Left cardiac atrium (tissue), 4 donors: ENCODE measurements around the gene KIF6. TPM values are rescaled to one million over a fixed set of nuclear protein-coding genes. Genes with fewer than 3 reads are reported as not detected.

ENCODE experiments used
- ATAC-seq, 2 donors: fragments of 200-7000 bp; cut with Tn5 transposase; one replicate each; pipeline ENCODE4 v1.9.1; 2020; ENCODE audit warnings: mild to moderate bottlenecking in 2 of 2, moderate library complexity in 2 of 2
- DNase-seq: peaks from one replicate; pipeline ENCODE4 v3.0.0-alpha.2; 2020
- intact Hi-C, 2 donors: fragments of 100-400 bp; cut with DNase I; formaldehyde crosslinking; loops; one replicate each; pipeline versions ENCODE4 v1.14.1 to v1.15.1; 2022 to 2023
- total RNA-seq, 2 donors: library from RNA; stranded (reverse); fragmentation: NEBNext Ultra II Directional; extraction: Animal tissue kit (Norgen Biotek cat#: 25700); gene quantifications; one replicate each; pipeline ENCODE4 v1.2.1, GENCODE V29; 2021
- donor health status: DM: no; HTN: yes; CAD: no.
- donor health status: DM: no; HTN: yes; CAD: no; lungs with severe emphysema.
- donor health status: DM: yes; HTN: yes; CAD: no.
- donor health status: Dilated cardiomyopathy.

The KIF6 gene
- total RNA-seq, 2 donors from 2014 or later: 0.15 to 0.31 TPM

- intact Hi-C loops: no loop called here
- no peak for ATAC-seq
- DNase-seq: no peak
Observed at GRCh38 chr6:39566456-39566855, 158.8 kb downstream of the KIF6 start.

GRCh38 chr6:39565956-39566355 lies 159.3 kb downstream of the KIF6 start:
- ATAC-seq: no peak
- no peak for DNase-seq
- intact Hi-C loops: no loop called here

GRCh38 chr6:39563566-39564311 lies 161.5 kb downstream of the KIF6 start:
- ATAC-seq: no peak
- intact Hi-C loops: no loop called here

GRCh38 chr6:39561536-39562266 lies 163.5 kb downstream of the KIF6 start:
- no peak for DNase-seq
- peak; percentile 50 to 72 for ATAC-seq
- intact Hi-C loops: no loop called here

More at GRCh38 chr6:39563566-39564311, 161.5 kb downstream of the KIF6 start:
- no peak for DNase-seq

GRCh38 chr6:39560915-39561314 lies 164.3 kb downstream of the KIF6 start:
- ATAC-seq: no peak
- no peak for DNase-seq
- intact Hi-C loops: no loop called here

- ATAC-seq (no peak), DNase-seq (no peak)
- intact Hi-C loops: no loop called here
Observed at GRCh38 chr6:39558591-39559190, 166.5 kb downstream of the KIF6 start.

- intact Hi-C loops: no loop called here
- ATAC-seq (no peak), DNase-seq (no peak)
Observed at GRCh38 chr6:39558079-39558478, 167.1 kb downstream of the KIF6 start.

GRCh38 chr6:39555136-39555535 lies 170.1 kb downstream of the KIF6 start:
- ATAC-seq (no peak), DNase-seq (no peak)
- intact Hi-C loops: no loop called here

GRCh38 chr6:39553860-39554802 lies 171.1 kb downstream of the KIF6 start:
- intact Hi-C loops: no loop called here
- DNase-seq (no peak), ATAC-seq (peak; percentile 53 to 72)

- no peak for DNase-seq
- ATAC-seq: no peak
- intact Hi-C loops: no loop called here
Observed at GRCh38 chr6:39553029-39553428, 172.2 kb downstream of the KIF6 start.

GRCh38 chr6:39550191-39550590 lies 175.0 kb downstream of the KIF6 start:
- ATAC-seq: peak in 1 of 2 donors; percentile 47
- intact Hi-C loops: no loop called here
- DNase-seq: no peak

- no peak for DNase-seq
- intact Hi-C loops: no loop called here
- no peak for ATAC-seq
Observed at GRCh38 chr6:39546731-39547130, 178.5 kb downstream of the KIF6 start.

GRCh38 chr6:39543950-39544349 lies 181.3 kb downstream of the KIF6 start:
- no peak for DNase-seq
- ATAC-seq: peak in 1 of 2 donors; percentile 54
- intact Hi-C loops: no loop called here

- ATAC-seq (peak; percentile 93 to 97), DNase-seq (peak; percentile 59)
- intact Hi-C loops: no loop called here
Observed at GRCh38 chr6:39543095-39543494, 182.1 kb downstream of the KIF6 start.

- DNase-seq: no peak
- intact Hi-C loops: no loop called here
Observed at GRCh38 chr6:39540454-39540853, 184.8 kb downstream of the KIF6 start.

GRCh38 chr6:39530201-39530759 lies 194.9 kb downstream of the KIF6 start:
- intact Hi-C loops: no loop called here
- ATAC-seq (peak; percentile 47 to 57), DNase-seq (no peak)

More at GRCh38 chr6:39540454-39540853, 184.8 kb downstream of the KIF6 start:
- ATAC-seq: no peak

GRCh38 chr6:39527792-39528564 lies 197.2 kb downstream of the KIF6 start:
- intact Hi-C loops: no loop called here
- no peak for DNase-seq
- ATAC-seq: no peak

- no peak for DNase-seq
- no peak for ATAC-seq
- intact Hi-C loops: no loop called here
Observed at GRCh38 chr6:39524007-39524406, 201.2 kb downstream of the KIF6 start.
